MCF 10A (cell line): ENCODE data around the gene RHOV. TPM values are rescaled to one million over a fixed set of nuclear protein-coding genes. Genes with fewer than 3 reads are reported as not detected.

Experiments
- BruUV-seq: library from RNA; stranded (reverse); fragments of 400-500 nt; replicated peaks from 2 replicates; lab custom pipeline; 2021; lab: Mats Ljungman, UMichigan
- CTCF ChIA-PET: fragments of 300-600 bp; sonication (Branson Sonifier 250); formaldehyde crosslinking; extraction: SDS; loops from one replicate; lab custom pipeline; 2021; ENCODE audit warnings: antibody characterized with exemption, inconsistent platforms; lab: Yijun Ruan, JAX
- POLR2A ChIA-PET: fragments of 300-600, 350-650 bp; sonication (Branson Sonifier 250); formaldehyde crosslinking; extraction: SDS; loops from one replicate; lab custom pipeline; 2020; ENCODE audit warnings: antibody characterized with exemption, inconsistent platforms; lab: Yijun Ruan, JAX
- DNase-seq: peaks from one replicate; pipeline ENCODE4 v3.0.0-alpha.2; 2018; ENCODE audit not compliant: unreplicated experiment
- H3K27ac Mint-ChIP-seq: one replicate; pipeline ENCODE4 v1.8.0; 2022; ENCODE audit warnings: mild to moderate bottlenecking, low read depth, mixed read lengths; ENCODE audit not compliant: unreplicated experiment
- H3K27me3 Mint-ChIP-seq: one replicate; pipeline ENCODE4 v1.8.0; 2022; ENCODE audit warnings: mixed read lengths; ENCODE audit not compliant: insufficient read depth, unreplicated experiment
- H3K36me3 Mint-ChIP-seq: one replicate; pipeline ENCODE4 v1.8.0; 2022; ENCODE audit warnings: mild to moderate bottlenecking, moderate library complexity, mixed read lengths; ENCODE audit not compliant: insufficient read depth, unreplicated experiment
- H3K4me1 Mint-ChIP-seq: one replicate; pipeline ENCODE4 v1.8.0; 2022; ENCODE audit warnings: mixed read lengths; ENCODE audit not compliant: insufficient read depth, unreplicated experiment
- H3K4me3 Mint-ChIP-seq: one replicate; pipeline ENCODE4 v1.8.0; 2022; ENCODE audit warnings: mild to moderate bottlenecking, moderate library complexity, mixed read lengths; ENCODE audit not compliant: unreplicated experiment
- H3K9me3 Mint-ChIP-seq: one replicate; pipeline ENCODE4 v1.8.0; 2022; ENCODE audit warnings: mixed read lengths; ENCODE audit not compliant: unreplicated experiment
- intact Hi-C: fragments of 100-400 bp; cut with micrococcal nuclease; formaldehyde crosslinking; loops from 2 replicates; pipeline ENCODE4 v1.14.1; 2022
- total RNA-seq: library from RNA; stranded (reverse); gene quantifications from 2 replicates; pipeline ENCODE4 v1.2.3, GENCODE V29; 2022
- TF ChIP-seq, protein P1 (sequence below): fragments of 200-600 bp; IDR thresholded peaks from one replicate; pipeline ENCODE4 v1.8.0; 2022; ENCODE audit warnings: antibody characterized with exemption, mild to moderate bottlenecking; ENCODE audit not compliant: unreplicated experiment

The RHOV gene
- total RNA-seq, 1 experiment from 2014 or later, result 1.7 TPM

DNA sequence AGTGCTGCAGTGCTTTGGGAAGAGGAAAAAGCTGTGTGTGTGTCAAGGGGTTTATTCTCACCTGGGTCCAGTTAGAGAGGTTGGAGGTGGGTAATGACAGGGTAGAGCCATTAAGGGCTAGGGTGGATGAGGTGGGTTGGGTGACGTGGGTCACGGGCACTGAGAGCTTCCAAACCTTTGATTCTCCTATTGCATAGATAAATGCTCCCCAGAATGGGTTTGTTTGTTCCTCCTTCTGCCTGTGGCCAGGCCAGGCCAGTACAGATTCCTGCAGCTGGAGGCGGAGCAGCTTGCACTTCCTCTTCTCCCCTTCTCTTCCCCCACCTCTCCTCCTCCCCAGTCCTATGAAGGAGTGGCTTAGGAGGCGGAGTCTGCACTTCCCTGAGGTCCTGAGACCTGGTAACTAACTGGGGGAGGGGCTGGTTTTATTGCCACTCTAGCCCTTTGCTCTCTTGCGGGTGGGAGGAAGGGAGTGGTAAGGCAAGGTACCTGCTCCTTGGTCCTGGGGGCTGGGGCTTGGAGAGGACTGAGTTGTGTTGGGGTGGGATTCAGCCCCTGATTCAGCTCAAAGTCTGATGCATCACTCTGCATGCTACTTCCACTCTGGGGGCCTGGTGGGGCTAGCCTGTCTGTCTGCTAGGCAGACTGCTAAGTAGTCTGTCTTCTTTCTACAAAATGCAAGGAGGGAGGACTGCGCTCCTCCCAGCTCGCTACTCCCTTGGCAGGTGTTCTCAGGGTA is 26.6 kb downstream of the RHOV start:
- peaks cover 29% of the 10 kb centered on the region for H3K4me1 Mint-ChIP-seq
- DNase-seq, result peak; percentile 69
- intact Hi-C loops, result loop anchor here (2.0 kb wide), 1 partner anchor 55 kb away; no protein-coding TSS in a partner anchor
- POLR2A ChIA-PET, result interaction anchor here (0.5 to 5.5 kb wide), 13 partner anchors 9 to 799 kb away, joined by 3 to 58 read pairs (median 5); partner anchors contain the start of genes C15orf62, CHP1, DNAJC17 and PPP1R14D
- H3K27ac Mint-ChIP-seq, result peak overlapping the region; percentile 46
- no peaks in the 10 kb centered on the region for H3K9me3 Mint-ChIP-seq
- no peaks in the 10 kb centered on the region for H3K27me3 Mint-ChIP-seq
- H3K4me3 Mint-ChIP-seq, result peak overlapping the region; percentile 96
- BruUV-seq, result no TSS peak
- CTCF ChIA-PET, result interaction anchor here (0.7 to 9.3 kb wide), 8 partner anchors 11 to 101 kb away, joined by 3 to 130 read pairs (median 5); partner anchors contain the start of genes C15orf62, RHOV and VPS18
- peaks cover 43% of the 10 kb centered on the region for H3K36me3 Mint-ChIP-seq
- TF ChIP-seq, protein P1, sequence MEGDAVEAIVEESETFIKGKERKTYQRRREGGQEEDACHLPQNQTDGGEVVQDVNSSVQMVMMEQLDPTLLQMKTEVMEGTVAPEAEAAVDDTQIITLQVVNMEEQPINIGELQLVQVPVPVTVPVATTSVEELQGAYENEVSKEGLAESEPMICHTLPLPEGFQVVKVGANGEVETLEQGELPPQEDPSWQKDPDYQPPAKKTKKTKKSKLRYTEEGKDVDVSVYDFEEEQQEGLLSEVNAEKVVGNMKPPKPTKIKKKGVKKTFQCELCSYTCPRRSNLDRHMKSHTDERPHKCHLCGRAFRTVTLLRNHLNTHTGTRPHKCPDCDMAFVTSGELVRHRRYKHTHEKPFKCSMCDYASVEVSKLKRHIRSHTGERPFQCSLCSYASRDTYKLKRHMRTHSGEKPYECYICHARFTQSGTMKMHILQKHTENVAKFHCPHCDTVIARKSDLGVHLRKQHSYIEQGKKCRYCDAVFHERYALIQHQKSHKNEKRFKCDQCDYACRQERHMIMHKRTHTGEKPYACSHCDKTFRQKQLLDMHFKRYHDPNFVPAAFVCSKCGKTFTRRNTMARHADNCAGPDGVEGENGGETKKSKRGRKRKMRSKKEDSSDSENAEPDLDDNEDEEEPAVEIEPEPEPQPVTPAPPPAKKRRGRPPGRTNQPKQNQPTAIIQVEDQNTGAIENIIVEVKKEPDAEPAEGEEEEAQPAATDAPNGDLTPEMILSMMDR, result no peak

DNA sequence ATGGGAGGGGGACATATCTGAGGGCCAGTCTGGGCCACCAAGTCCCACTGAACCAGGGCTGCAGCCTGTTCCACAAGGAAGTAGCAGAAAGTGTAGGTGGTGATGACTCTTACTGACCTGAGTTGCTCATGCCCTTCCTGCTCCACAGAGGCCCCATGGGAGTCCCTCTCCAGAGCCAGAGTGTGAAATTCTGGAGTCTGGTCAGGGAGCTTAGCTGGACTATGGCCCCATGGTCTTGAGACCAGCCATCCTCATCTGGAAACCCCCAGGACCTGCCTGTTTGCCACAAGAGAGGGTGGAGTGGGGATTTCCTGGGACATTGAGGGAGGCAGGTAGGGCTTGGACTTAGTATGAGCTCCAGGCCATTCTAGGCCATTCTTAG is 27.2 kb downstream of the RHOV start:
- peak overlapping the region; percentile 96 for H3K4me3 Mint-ChIP-seq
- TF ChIP-seq, protein P1, result no peak
- ChIA-PET CTCF (interaction anchor here (0.6 to 9.3 kb wide), 9 partner anchors 12 to 101 kb away, joined by 3 to 130 read pairs (median 5); partner anchors contain the start of genes C15orf62, RHOV and VPS18), POLR2A (interaction anchor here (0.6 to 5.5 kb wide), 14 partner anchors 10 to 404 kb away, joined by 3 to 58 read pairs (median 8); partner anchors contain the start of genes C15orf62, CHP1, DNAJC17 and PPP1R14D)
- H3K9me3 Mint-ChIP-seq, result no peaks in the 10 kb centered on the region
- intact Hi-C loops, result loop anchor here (2.0 kb wide), 1 partner anchor 54 kb away; no protein-coding TSS in a partner anchor
- H3K4me1 Mint-ChIP-seq, result peaks cover 29% of the 10 kb centered on the region
- no TSS peak for BruUV-seq
- H3K27me3 Mint-ChIP-seq, result no peaks in the 10 kb centered on the region
- no peak for DNase-seq
- H3K27ac Mint-ChIP-seq, result peak overlapping the region; percentile 46
- H3K36me3 Mint-ChIP-seq, result peaks cover 38% of the 10 kb centered on the region

DNA sequence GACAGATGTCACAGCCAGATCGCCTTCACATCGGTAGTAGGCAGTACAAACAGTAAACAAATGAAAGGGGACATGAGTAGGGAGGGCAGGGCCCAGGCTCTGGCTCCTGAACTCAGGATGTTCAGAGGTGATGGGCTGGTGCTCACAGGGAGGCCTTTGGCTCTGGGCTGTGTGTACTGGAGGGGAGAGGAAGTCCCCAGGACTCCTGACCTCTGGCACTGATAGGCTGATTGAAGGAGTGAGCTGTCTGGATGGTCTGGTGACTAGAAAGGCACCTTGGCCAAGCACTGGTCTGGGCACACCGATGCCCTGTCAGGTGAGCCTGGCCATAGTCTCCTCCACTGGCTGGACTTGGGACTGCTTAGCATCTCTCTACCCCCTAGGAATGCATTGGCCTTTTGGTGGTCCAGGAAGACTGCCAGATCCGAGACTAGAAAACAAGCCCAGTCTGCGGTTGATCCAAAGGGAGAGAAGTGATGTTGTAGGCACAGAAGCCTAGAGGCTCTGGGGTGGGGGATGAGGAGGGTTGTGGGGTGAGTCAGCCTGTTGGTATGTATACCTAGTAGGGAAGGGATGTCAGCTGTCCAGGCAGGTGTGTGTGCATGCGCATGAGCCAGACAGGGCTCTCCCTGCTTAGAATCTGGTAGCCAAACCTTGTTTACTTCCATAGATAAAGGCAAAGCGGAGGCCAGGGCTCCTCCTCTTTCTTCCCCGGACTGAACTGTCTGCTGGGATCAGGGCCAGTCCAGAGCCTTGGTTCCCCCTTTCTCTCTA is 28.3 kb downstream of the RHOV start:
- peak overlapping the region; percentile 82 for H3K27ac Mint-ChIP-seq
- TF ChIP-seq, protein P1, result no peak
- H3K9me3 Mint-ChIP-seq, result no peaks in the 10 kb centered on the region
- ChIA-PET POLR2A (interaction anchor here (0.6 to 5.5 kb wide), 22 partner anchors 10 to 403 kb away, joined by 3 to 58 read pairs (median 8); partner anchors contain the start of genes C15orf62, DNAJC17, KNL1 and RHOV), CTCF (interaction anchor here (1.7 to 9.3 kb wide), 3 partner anchors 13 to 75 kb away, joined by 4 to 130 read pairs (median 8); partner anchors contain the start of gene C15orf62)
- H3K4me3 Mint-ChIP-seq, result peak overlapping the region; percentile 96
- intact Hi-C loops, result loop anchor here (2.0 kb wide), 1 partner anchor 53 kb away; no protein-coding TSS in a partner anchor
- H3K36me3 Mint-ChIP-seq, result peaks cover 26% of the 10 kb centered on the region
- H3K4me1 Mint-ChIP-seq, result peaks cover 29% of the 10 kb centered on the region
- peak; percentile 90 for DNase-seq
- H3K27me3 Mint-ChIP-seq, result no peaks in the 10 kb centered on the region
- BruUV-seq, result no TSS peak
